Measurements from ENCODE around the gene MOSMO.
"Not testable (repeated sequence)": the region's sequence is repeated elsewhere in the genome, so short reads cannot be mapped to it uniquely, and the experiment has no call there.

MOSMO gene

GRCh38 chr16:22034503-22034902, 26.6 kb downstream of the MOSMO start:
- DNase-seq (ENCODE audit: low spot score): no peak
- TF ChIP-seq CTCF (IDR thresholded peaks at IDR 0.05): no peak
- Histone ChIP-seq H3K27ac (no peak overlapping the region), H3K4me3 (no peak overlapping the region)

DNA sequence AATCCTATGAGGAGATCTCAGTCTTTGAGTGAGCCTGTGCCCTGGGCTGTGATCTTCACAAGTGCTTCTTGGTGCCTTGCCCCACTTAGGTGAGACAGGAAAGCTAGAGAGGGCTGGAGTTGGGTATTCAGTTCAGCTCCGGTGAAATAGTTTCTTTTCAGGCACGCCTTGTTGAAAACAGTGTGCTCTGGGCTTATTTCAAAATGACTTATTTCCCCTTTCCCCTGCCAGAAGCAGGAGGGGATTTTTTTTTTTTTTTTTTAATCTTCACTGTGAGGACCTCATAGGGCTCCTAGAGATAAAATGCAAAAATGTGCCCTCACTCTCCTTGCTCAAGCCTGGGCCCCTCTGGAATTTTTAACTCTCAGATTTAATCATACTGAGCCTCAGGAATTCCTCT, 27.2 kb downstream of the MOSMO start:
- TF ChIP-seq CTCF (IDR thresholded peaks at IDR 0.05): no peak
- no peak overlapping the region for H3K4me3 ChIP-seq
- DNase-seq (ENCODE audit: low spot score): no peak
- no peak overlapping the region for H3K27ac ChIP-seq

DNA sequence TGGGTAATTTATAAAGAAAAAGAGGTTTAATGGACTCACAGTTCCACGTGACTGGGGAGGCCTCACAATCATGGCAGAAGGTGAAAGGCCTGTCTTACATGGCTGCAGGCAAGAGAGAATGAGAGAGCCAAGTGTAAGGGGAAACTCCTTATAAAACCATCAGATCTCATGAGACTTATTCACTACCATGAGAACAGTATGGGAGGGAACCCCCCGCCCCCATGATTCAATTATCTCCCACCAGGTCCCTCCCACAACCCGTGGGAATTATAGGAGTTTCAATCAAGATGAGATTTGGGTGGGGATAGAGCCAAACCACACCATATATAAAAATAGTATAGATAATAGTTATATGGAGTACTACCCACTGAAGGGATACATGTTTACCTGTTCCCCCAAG, 36.0 kb downstream of the MOSMO start:
- H3K27ac ChIP-seq; H3K4me3 ChIP-seq; DNase-seq (ENCODE audit: low spot score): not testable (repeated sequence)

- not testable (repeated sequence) for DNase-seq (ENCODE audit: low spot score); H3K27ac ChIP-seq; H3K4me3 ChIP-seq
Measured at GRCh38 chr16:22045888-22046287, 38.0 kb downstream of the MOSMO start.

DNA sequence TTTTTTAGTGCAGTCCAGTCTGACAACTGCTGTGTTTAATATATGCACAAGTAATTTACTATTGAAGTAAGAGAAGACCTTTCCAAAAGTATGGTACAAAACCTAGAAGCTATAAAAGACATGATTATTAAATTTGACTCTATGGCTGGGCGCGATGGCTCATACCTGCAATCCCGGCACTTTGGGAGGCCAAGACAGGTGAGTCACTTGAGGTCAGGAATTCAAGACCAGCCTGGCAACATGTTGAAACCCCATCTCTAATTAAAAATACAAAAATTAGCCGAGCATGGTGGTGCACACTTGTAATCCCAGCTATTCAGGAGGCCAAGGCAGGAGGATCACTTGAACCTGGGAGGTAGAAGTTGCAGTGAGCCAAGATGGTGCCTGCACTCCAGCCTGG, 43.1 kb downstream of the MOSMO start:
- no peak for TF ChIP-seq CTCF (IDR thresholded peaks at IDR 0.05)

GRCh38 chr16:22052980-22053379, 45.1 kb downstream of the MOSMO start:
- H3K4me3 ChIP-seq: no peak overlapping the region
- no peak overlapping the region for H3K27ac ChIP-seq
- DNase-seq (ENCODE audit: low spot score): no peak
- no peak for TF ChIP-seq CTCF (IDR thresholded peaks at IDR 0.05)

More for the DNA sequence above, 43.1 kb downstream of the MOSMO start:
- DNase-seq (ENCODE audit: low spot score): no peak
- Histone ChIP-seq H3K4me3 (no peak overlapping the region), H3K27ac (no peak overlapping the region)

- H3K4me3 ChIP-seq: no peak overlapping the region
- H3K27ac ChIP-seq: no peak overlapping the region
- no peak for DNase-seq (ENCODE audit: low spot score)
- TF ChIP-seq CTCF (IDR thresholded peaks at IDR 0.05): no peak
Measured at GRCh38 chr16:22053921-22054341, 46.0 kb downstream of the MOSMO start.

DNA sequence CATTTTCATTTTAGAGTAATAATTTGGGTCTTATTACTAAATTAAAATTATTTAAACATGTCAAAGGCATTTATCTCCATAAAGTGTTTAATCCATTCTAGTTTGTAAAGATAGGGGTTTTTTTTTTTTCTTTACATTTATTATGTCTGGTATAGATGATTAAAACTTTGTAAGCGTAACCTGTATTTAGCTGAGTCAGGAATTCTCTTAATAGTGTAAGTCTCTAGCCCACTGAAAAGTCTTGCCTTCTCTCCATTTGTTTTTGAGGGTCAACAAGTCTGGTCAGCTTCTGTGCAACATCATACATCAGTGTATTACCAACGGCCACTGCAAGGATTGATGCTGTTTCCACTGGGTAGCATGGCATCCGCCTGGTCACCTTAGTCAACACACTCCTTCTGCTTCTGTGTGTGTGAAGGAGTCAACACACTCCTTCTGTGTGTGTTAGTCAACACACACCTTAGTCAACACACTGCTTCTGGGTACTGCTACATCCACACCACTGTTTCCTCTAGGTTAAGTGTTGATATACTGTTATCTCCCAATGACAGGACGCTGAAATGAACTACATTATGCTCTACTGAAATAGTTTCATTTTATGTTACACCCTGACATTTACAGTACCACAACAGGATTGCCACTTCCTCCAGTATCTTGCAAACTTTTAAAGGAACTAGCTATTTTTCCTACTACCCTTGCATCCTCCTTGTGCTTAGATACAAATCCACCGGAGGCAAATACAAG, 47.1 kb downstream of the MOSMO start:
- no peak overlapping the region for H3K27ac ChIP-seq
- H3K4me3 ChIP-seq: no peak overlapping the region
- no peak for DNase-seq (ENCODE audit: low spot score)
- no peak for TF ChIP-seq CTCF (IDR thresholded peaks at IDR 0.05)
